Thyroid gland (tissue), 4 donors: Measurements from ENCODE around the gene FUCA2. TPM values are rescaled to one million over a fixed set of nuclear protein-coding genes. Genes with fewer than 3 reads are reported as not detected.

Source experiments
- DNase-seq, 2 donors: peaks; one replicate each; pipeline ENCODE4 v3.0.0-alpha.2; 2019
- H3K27ac ChIP-seq, 3 donors: fragments of 200-600 bp; sonication (generic); 1 replicate in 2 of 3; 2 replicates in 1 of 3; pipeline ENCODE4 v1.5.1; 2016 to 2019; ENCODE audit warnings: mild to moderate bottlenecking in 1 of 3, moderate library complexity in 1 of 3
- H3K27me3 ChIP-seq: fragments of 200-600 bp; sonication (generic); one replicate; pipeline ENCODE4 v1.5.1; 2019
- H3K36me3 ChIP-seq, 2 donors: fragments of 200-600 bp; sonication (generic); one replicate each; pipeline ENCODE4 v1.5.1; 2016 to 2019
- H3K4me1 ChIP-seq, 2 donors: fragments of 200-600 bp; sonication (generic); one replicate each; pipeline ENCODE4 v1.5.1; 2017 to 2019
- H3K4me3 ChIP-seq, 3 donors: fragments of 200-600 bp; sonication (generic); replicated peaks in 1 of 3; 1 replicate in 2 of 3; 2 replicates in 1 of 3; pipeline ENCODE4 v1.5.1; 2016; ENCODE audit warnings: mild to moderate bottlenecking in 1 of 3
- H3K9me3 ChIP-seq: fragments of 200-600 bp; sonication (generic); one replicate; pipeline ENCODE4 v1.5.1; 2017
- POLR2A ChIP-seq, 2 donors: fragments of 450-650 bp; IDR thresholded peaks; one replicate each; pipeline ENCODE4 v1.6.1; 2017; ENCODE audit warnings: antibody characterized with exemption in 2 of 2, mild to moderate bottlenecking in 2 of 2, moderate library complexity in 1 of 2
- WGBS, 2 donors: methylation state at CpG; one replicate each; pipeline ENCODE4 v1.1.5; 2017; 5-methylcytosine and 5-hydroxymethylcytosine counted together
- intact Hi-C: fragments of 100-400 bp; cut with DNase I; formaldehyde crosslinking; loops from one replicate; pipeline ENCODE4 v1.15.1; 2023
- total RNA-seq, 4 donors: library from RNA; depleted of rRNA; stranded (reverse); fragments of >200 nt; gene quantifications; one replicate each; pipeline ENCODE4 v1.2.3, GENCODE V29; 2016
- TF ChIP-seq, protein P1 (sequence below), 6 experiments: fragments of 200-600 bp in 3 of 6; fragments of 450-650 bp in 3 of 6; sonication (generic) in 3 of 6; IDR thresholded peaks; one replicate each; pipeline ENCODE4 v1.5.1; 2016 to 2019; ENCODE audit warnings: antibody characterized with exemption in 6 of 6, mild to moderate bottlenecking in 2 of 6, inconsistent platforms in 1 of 6, moderate library complexity in 1 of 6

The FUCA2 gene
- total RNA-seq, 4 donors from 2014 or later: 31.7 to 59.1 (median 44.7) TPM

DNA sequence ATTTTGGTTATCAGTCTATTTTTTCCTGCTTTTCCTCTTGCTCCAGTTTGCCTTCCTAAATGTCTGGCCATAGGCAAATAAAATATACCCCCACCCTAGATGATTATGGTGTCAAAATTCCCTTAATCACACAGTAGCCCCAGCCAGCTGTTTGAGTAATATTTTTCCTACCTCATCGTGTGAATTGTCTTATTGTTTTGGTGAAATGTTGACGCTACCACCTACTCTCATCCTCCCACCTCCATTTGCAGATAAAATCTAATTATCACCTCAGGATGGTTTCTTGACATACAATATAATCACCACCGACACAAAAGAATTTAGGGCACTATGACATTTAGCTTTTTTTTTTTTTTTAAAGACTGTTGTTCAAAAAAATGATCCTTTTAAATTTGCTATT is 44.1 kb upstream of the FUCA2 start:
- Histone ChIP-seq H3K27me3 (no peaks in the 10 kb centered on the region), H3K36me3 (no peaks in the 10 kb centered on the region), H3K9me3 (no peaks in the 10 kb centered on the region), H3K27ac (no peak overlapping the region), H3K4me3 (no peak overlapping the region), H3K4me1 (no peaks in the 10 kb centered on the region)
- WGBS, 2 donors: 75 to 76% methylated on average over 3 of the region's 3 CpGs
- TF ChIP-seq, protein P1, sequence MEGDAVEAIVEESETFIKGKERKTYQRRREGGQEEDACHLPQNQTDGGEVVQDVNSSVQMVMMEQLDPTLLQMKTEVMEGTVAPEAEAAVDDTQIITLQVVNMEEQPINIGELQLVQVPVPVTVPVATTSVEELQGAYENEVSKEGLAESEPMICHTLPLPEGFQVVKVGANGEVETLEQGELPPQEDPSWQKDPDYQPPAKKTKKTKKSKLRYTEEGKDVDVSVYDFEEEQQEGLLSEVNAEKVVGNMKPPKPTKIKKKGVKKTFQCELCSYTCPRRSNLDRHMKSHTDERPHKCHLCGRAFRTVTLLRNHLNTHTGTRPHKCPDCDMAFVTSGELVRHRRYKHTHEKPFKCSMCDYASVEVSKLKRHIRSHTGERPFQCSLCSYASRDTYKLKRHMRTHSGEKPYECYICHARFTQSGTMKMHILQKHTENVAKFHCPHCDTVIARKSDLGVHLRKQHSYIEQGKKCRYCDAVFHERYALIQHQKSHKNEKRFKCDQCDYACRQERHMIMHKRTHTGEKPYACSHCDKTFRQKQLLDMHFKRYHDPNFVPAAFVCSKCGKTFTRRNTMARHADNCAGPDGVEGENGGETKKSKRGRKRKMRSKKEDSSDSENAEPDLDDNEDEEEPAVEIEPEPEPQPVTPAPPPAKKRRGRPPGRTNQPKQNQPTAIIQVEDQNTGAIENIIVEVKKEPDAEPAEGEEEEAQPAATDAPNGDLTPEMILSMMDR (IDR thresholded peaks at IDR 0.05): no peak
- TF ChIP-seq POLR2A (IDR thresholded peaks at IDR 0.05): no peak
- intact Hi-C loops: no loop called here
- DNase-seq: no peak

DNA sequence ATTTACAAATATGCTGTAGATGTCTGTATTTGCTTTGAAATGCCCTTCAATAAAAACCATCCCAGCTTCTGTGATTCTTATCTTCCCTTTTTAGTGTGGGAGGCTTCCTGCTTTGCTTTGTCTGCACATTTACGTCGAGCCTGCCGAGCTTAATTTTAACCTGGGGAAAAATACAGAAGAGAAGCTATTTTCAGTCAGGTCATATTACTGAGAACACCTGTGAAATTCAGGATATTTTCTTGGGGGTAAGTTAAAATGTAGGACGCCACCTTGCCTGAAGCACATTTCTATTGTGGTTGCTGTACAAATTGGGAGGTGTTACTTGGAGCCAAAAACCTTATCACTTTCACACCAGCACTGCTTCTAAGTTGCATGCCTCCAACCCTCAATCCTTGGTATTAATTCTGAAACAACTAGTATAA is 43.6 kb upstream of the FUCA2 start:
- Histone ChIP-seq H3K36me3 (no peaks in the 10 kb centered on the region), H3K27me3 (no peaks in the 10 kb centered on the region), H3K4me3 (no peak overlapping the region), H3K4me1 (no peaks in the 10 kb centered on the region), H3K27ac (no peak overlapping the region), H3K9me3 (no peaks in the 10 kb centered on the region)
- WGBS, 2 donors: 54 to 56% methylated on average over 4 of the region's 4 CpGs
- no peak for DNase-seq
- intact Hi-C loops: no loop called here
- TF ChIP-seq, protein P1 (IDR thresholded peaks at IDR 0.05): no peak
- no peak for TF ChIP-seq POLR2A (IDR thresholded peaks at IDR 0.05)

DNA sequence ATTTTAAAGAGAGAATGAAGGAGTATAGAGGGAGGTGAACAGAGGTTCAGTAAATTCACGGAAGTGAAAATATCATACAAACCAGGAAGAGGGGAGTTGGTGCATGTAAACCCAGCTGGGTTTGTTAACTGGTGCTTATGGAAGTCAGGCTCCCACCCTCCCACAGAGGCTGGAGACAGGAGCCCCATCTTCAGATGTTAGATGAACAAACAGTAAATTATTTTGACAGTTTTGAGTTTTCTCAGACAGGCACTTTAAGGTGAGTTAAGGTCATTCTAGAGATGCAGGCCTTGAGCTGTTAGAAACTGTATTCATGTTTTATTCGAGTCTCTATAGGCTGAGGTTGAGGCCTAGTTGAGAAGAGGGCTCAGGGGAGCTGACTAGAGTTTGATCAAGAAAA is 41.8 kb upstream of the FUCA2 start:
- WGBS, 2 donors: 91 to 95% methylated on average over 2 of the region's 2 CpGs
- no peak overlapping the region for H3K27ac ChIP-seq
- no peaks in the 10 kb centered on the region for H3K27me3 ChIP-seq
- no peak overlapping the region for H3K4me3 ChIP-seq
- H3K9me3 ChIP-seq: no peaks in the 10 kb centered on the region
- TF ChIP-seq, protein P1 (IDR thresholded peaks at IDR 0.05): no peak
- no peak for TF ChIP-seq POLR2A (IDR thresholded peaks at IDR 0.05)
- no peaks in the 10 kb centered on the region for H3K4me1 ChIP-seq
- no peaks in the 10 kb centered on the region for H3K36me3 ChIP-seq
- DNase-seq: no peak
- intact Hi-C loops: no loop called here

DNA sequence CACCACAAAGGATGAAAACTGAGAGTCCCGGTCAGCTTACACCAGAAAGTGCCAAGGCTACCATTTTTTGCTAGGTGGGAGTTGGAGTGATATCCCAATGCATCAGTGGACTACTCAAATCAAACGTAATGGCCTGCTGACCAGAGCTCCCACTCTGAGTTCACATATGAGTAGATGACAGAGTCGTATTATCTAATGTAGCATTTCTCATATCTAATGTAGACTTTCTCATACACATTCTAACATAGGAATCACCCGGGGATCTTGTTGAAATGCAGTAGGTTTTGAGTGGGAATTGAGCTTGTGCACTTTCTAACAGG is 38.4 kb upstream of the FUCA2 start:
- H3K4me1 ChIP-seq: no peaks in the 10 kb centered on the region
- intact Hi-C loops: no loop called here
- TF ChIP-seq POLR2A (IDR thresholded peaks at IDR 0.05): no peak
- TF ChIP-seq, protein P1 (IDR thresholded peaks at IDR 0.05): no peak
- no peak for DNase-seq
- H3K36me3 ChIP-seq: no peaks in the 10 kb centered on the region
- no peak overlapping the region for H3K27ac ChIP-seq
- no peak overlapping the region for H3K4me3 ChIP-seq
- 84 to 87% methylated on average over 4 of the region's 4 CpGs for WGBS, 2 donors
- H3K9me3 ChIP-seq: no peaks in the 10 kb centered on the region
- H3K27me3 ChIP-seq: no peaks in the 10 kb centered on the region

DNA sequence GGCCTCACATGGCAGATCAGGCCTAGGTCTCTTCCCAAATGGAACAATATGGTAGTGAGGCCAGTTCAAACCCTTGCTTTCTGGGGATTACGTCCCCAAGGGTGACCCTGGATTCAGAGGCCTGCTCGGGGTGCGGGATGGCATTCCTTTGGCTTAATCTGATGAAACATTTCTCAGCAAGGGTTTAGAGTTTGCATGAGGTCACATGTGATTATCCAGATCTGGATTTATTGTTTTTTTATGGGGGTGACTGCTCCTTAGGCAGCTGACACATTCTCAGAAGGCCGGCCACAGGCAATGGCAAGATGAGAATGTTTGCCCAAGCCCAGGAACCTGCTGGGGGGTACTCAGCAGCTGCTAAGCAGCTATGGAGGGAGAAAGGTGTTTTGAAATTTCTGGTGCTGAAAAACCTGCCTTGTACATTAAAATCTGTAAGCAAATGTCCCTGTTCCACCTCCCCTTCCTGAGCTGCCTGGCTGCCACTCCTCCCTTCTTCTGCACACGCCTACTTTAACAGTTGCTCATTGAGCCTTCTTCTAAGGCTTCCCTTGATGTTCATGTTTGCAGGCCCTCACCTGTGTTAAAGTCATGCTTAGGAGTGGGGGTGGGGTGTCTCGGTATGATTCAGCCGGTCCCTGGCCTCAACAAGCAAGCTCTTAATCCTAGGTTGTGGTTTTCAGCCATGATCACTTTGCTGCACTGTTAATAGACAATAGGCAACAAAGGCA is 37.9 kb upstream of the FUCA2 start:
- Histone ChIP-seq H3K4me1 (no peaks in the 10 kb centered on the region), H3K9me3 (no peaks in the 10 kb centered on the region), H3K36me3 (no peaks in the 10 kb centered on the region), H3K27me3 (no peaks in the 10 kb centered on the region), H3K4me3 (no peak overlapping the region), H3K27ac (no peak overlapping the region)
- DNase-seq: no peak
- intact Hi-C loops: no loop called here
- no peak for TF ChIP-seq POLR2A (IDR thresholded peaks at IDR 0.05)
- TF ChIP-seq, protein P1 (IDR thresholded peaks at IDR 0.05): no peak
- 87 to 92% methylated on average over 7 of the region's 7 CpGs for WGBS, 2 donors
